Fibroblast of pulmonary artery (primary cell): Measurements from ENCODE around the gene CLOCK.
"Not testable (repeated sequence)": the region's sequence is repeated elsewhere in the genome, so short reads cannot be mapped to it uniquely, and the experiment has no call there.

Source experiments
- DNase-seq: peaks from one replicate; pipeline ENCODE4 v3.0.0-alpha.2; 2010; ENCODE audit warnings: low read depth
- H3K4me3 ChIP-seq: replicated peaks from 2 replicates; pipeline ENCODE4 v1.5.1; 2011; ENCODE audit warnings: low read depth, mild to moderate bottlenecking, control low read depth, low read length, moderate library complexity
- TF ChIP-seq, protein P1 (sequence below): IDR thresholded peaks from 2 replicates; pipeline ENCODE4 v1.5.1; 2011; ENCODE audit warnings: mild to moderate bottlenecking, control low read depth, low read length, inconsistent platforms; ENCODE audit errors: missing control alignments

Gene CLOCK, protein sequence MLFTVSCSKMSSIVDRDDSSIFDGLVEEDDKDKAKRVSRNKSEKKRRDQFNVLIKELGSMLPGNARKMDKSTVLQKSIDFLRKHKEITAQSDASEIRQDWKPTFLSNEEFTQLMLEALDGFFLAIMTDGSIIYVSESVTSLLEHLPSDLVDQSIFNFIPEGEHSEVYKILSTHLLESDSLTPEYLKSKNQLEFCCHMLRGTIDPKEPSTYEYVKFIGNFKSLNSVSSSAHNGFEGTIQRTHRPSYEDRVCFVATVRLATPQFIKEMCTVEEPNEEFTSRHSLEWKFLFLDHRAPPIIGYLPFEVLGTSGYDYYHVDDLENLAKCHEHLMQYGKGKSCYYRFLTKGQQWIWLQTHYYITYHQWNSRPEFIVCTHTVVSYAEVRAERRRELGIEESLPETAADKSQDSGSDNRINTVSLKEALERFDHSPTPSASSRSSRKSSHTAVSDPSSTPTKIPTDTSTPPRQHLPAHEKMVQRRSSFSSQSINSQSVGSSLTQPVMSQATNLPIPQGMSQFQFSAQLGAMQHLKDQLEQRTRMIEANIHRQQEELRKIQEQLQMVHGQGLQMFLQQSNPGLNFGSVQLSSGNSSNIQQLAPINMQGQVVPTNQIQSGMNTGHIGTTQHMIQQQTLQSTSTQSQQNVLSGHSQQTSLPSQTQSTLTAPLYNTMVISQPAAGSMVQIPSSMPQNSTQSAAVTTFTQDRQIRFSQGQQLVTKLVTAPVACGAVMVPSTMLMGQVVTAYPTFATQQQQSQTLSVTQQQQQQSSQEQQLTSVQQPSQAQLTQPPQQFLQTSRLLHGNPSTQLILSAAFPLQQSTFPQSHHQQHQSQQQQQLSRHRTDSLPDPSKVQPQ

GRCh38 chr4:55546756-55547465 is at the start of gene CLOCK:
CLOCK (minus strand) TSS chr4:55546909; CDS start chr4:55482785, 64,124 bp downstream.
- DNase-seq, result peak; percentile 89
- H3K4me3 ChIP-seq, result peak within 1 kb of the TSS; percentile 81
- TF ChIP-seq, protein P1, sequence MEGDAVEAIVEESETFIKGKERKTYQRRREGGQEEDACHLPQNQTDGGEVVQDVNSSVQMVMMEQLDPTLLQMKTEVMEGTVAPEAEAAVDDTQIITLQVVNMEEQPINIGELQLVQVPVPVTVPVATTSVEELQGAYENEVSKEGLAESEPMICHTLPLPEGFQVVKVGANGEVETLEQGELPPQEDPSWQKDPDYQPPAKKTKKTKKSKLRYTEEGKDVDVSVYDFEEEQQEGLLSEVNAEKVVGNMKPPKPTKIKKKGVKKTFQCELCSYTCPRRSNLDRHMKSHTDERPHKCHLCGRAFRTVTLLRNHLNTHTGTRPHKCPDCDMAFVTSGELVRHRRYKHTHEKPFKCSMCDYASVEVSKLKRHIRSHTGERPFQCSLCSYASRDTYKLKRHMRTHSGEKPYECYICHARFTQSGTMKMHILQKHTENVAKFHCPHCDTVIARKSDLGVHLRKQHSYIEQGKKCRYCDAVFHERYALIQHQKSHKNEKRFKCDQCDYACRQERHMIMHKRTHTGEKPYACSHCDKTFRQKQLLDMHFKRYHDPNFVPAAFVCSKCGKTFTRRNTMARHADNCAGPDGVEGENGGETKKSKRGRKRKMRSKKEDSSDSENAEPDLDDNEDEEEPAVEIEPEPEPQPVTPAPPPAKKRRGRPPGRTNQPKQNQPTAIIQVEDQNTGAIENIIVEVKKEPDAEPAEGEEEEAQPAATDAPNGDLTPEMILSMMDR, result peak; percentile 24

DNA sequence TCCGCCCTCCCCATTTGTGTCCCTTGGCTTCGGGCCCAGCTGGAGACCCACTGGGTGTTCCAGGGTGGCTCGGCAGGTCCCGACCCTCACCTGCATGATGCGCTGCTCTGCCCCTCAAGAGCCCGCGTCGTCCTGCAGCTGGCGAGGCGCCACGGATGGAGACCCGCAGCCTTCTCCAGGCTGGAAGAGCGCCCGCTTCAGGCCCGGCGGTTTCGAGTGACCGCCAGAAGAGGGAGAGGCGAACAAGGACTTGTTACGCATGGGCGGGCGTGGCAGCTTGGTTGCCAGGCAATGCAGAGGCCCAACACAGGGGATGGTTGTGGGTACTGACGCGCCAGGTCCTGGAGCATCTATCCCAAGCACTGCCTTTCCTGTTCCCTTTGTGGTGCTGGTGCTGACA is 45.3 kb upstream of the CLOCK start, which contains the start of gene PDCL2:
TSS of gene PDCL2 (minus strand) at position 232 of the 400 bp plus-strand sequence. CDS start at position 96, 136 bp downstream.
- TF ChIP-seq, protein P1, result no peak

DNA sequence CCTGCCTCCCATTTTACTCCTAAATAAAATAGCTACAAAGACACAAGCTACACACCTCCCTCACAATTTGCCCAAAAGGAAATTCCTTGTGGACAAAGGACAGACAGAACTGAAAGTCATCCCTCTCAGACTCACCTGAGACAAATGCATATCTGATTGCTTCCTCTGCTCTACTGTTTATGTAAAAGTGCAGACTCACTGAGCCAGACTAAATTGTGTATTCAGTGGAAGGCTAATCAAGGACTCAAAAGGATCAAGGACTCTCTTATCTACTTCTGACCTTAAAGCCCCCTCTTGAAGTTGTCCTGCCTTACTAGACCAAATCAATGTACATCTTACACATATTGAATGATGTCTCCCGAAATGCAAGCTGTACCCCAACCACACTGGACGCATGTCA is 41.5 kb upstream of the CLOCK start:
- no peak for DNase-seq
- H3K4me3 ChIP-seq, result no peak overlapping the region
- TF ChIP-seq, protein P1, result no peak

More for the DNA sequence above, 45.3 kb upstream of the CLOCK start, which contains the start of gene PDCL2:
- DNase-seq, result no peak
- no peak within 1 kb of the TSS for H3K4me3 ChIP-seq

- not testable (repeated sequence) for H3K4me3 ChIP-seq, DNase-seq
These were observed 36.1 kb upstream of the CLOCK start for GRCh38 chr4:55582773-55583172.

GRCh38 chr4:55578341-55579010 is 31.8 kb upstream of the CLOCK start:
- H3K4me3 ChIP-seq, result no peak overlapping the region
- no peak for DNase-seq
- TF ChIP-seq, protein P1, result no peak

- no peak overlapping the region for H3K4me3 ChIP-seq
- TF ChIP-seq, protein P1, result no peak
- DNase-seq, result no peak
These were observed 28.8 kb upstream of the CLOCK start for GRCh38 chr4:55575513-55575912.
